Measurements from ENCODE around the gene WIPI1.
"Not testable (repeated sequence)": the region's sequence is repeated elsewhere in the genome, so short reads cannot be mapped to it uniquely, and the experiment has no call there.

WIPI1 gene

GRCh38 chr17:68383443-68384321, 73.6 kb downstream of the WIPI1 start:
- DNase-seq = no peak

GRCh38 chr17:68383120-68383442, 74.2 kb downstream of the WIPI1 start:
- DNase-seq = no peak

- no peak for DNase-seq
Observed at GRCh38 chr17:68382582-68383085, 74.7 kb downstream of the WIPI1 start.

GRCh38 chr17:68381076-68381900, 76.0 kb downstream of the WIPI1 start:
- DNase-seq = no peak

GRCh38 chr17:68379692-68380677, 77.3 kb downstream of the WIPI1 start:
- DNase-seq = no peak

- DNase-seq = no peak
Observed at GRCh38 chr17:68379177-68379510, 78.2 kb downstream of the WIPI1 start.

GRCh38 chr17:68378268-68379176, 78.8 kb downstream of the WIPI1 start:
- DNase-seq = no peak

- DNase-seq = no peak
Observed at GRCh38 chr17:68377771-68378267, 79.5 kb downstream of the WIPI1 start.

- DNase-seq = not testable (repeated sequence)
Observed at GRCh38 chr17:68376178-68376577, 81.1 kb downstream of the WIPI1 start.

- no peak for DNase-seq
Observed at GRCh38 chr17:68375566-68375965, 81.7 kb downstream of the WIPI1 start.
